HG02884 (cell line): Measurements from ENCODE around the gene TGM4.
"Not testable (repeated sequence)": the region's sequence is repeated elsewhere in the genome, so short reads cannot be mapped to it uniquely, and the experiment has no call there.

ENCODE experiments used
- ATAC-seq: cut with Tn5 transposase; IDR thresholded peaks from one replicate; pipeline ENCODE4 v1.9.1; 2021; ENCODE audit warnings: mild to moderate bottlenecking, moderate library complexity; ENCODE audit not compliant: unreplicated experiment

Gene TGM4

DNA sequence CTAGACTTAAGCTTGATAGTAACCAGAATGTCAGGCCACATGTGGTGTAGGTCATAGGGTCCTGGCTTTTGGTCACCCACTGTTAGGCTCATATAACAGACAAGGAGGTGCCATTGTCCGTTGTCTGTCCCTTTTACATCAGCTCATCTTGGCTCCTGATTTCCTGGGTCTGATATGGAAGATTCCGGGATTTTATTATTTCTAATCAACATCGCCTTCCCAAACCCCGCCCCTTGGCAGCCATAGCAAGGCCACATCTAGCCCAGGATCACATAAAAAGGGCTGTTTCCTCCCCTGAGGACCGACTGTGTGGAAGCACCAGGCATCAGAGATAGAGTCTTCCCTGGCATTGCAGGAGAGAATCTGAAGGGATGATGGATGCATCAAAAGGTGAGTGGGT, at the start of gene TGM4:
TSS of gene TGM4 (plus strand) at position 301 of the 400 bp plus-strand sequence. CDS start at position 372, 71 bp downstream.
- no peak for ATAC-seq

- no peak for ATAC-seq
Observed at GRCh38 chr3:44825264-44825925, 49.0 kb upstream of the TGM4 start.

DNA sequence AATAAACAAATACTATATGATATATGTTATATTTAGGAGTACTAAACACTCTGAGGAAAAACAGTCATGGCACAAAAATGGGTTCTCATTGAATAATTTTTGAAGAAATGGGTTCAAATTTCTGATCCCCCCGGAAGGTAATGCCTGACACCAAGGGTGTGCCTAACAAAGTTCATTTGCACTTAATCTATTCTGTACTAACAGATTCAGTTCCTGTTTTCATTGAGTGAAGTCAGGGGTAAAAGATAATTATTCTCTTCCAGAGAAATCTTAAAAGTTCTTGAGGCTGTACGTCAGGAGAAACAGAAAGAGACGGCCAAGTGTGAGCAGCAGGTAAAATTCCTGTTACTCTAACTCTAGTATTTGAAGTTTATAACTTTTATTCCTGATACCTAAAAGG, 47.2 kb upstream of the TGM4 start:
- no peak for ATAC-seq

GRCh38 chr3:44831232-44831631, 43.2 kb upstream of the TGM4 start:
- ATAC-seq: no peak

DNA sequence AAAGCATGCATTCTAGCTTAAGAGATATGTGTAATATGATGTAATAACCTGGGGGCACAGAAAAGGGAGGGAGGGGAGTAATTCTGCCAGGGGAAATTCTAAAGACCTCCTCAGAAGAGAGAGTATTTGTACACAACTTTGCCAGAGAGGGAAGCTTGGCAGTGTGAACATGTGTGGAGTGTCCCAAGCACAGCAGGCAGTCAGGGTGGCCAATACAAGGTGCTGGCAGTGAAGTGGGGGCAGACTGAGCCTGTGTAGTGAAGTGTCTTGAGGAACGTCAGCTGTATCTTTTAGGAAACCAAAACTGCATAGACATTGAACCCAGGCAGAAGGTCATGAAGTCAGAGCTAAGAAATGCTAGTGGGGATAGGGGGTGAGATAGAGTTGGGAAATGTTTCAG, 42.4 kb upstream of the TGM4 start:
- no peak for ATAC-seq

DNA sequence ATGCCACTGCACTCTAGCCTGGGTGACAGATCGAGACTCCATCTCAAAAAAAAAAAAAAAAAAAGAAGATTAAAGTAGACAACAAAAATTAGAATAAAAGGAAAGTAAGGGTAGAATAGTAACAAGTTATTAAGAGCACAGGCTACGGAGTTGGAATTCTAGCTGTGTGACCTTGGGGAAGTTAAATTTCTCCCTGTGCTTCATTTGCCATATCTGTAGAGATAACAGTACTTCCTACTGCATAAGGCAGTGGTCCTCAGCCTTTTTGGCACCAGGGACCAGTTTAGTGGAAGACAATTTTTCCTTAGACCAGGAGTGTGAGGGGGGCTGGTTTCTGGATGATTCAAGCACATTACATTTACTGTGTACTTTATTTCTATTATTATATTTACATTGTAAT, 41.4 kb upstream of the TGM4 start:
- ATAC-seq: no peak

GRCh38 chr3:44833394-44833793, 41.0 kb upstream of the TGM4 start:
- no peak for ATAC-seq

DNA sequence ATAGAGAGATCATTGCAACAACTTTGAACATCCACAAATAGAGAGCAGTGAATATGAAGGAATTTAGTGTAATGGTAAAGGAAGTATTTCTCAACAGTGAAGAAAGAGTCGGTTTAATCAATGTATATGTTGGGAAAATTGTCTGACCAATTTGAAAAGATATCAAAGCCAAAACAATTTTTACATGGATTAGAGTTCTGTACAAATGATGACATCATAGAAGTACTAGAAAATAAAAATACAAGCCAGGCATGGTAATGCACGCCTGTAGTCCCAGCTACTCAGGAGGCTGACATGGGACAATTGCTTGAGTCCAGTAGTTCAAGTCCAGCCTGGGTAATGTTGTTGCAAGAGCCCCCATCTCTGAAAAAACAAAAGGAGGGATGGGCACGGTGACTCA, 38.7 kb upstream of the TGM4 start:
- ATAC-seq: no peak

DNA sequence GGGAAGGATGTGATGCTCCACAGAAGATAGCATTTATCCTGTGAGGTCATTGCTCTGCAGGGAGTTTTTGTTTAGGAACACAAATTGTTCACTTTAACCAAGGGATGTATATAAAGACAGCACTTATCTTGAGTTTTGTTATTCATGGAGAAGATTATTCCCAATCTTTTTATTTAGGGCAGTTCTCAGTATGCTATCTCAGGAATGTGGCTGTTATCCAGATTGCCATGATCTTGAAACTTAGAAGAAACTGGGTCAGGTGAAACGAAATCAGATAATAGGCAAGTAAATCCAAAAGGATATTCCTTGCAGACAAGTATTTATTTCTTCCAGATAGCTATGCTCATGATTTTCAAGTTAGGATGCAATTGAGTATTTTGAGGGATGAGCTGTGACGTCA, 32.0 kb upstream of the TGM4 start:
- ATAC-seq: no peak

DNA sequence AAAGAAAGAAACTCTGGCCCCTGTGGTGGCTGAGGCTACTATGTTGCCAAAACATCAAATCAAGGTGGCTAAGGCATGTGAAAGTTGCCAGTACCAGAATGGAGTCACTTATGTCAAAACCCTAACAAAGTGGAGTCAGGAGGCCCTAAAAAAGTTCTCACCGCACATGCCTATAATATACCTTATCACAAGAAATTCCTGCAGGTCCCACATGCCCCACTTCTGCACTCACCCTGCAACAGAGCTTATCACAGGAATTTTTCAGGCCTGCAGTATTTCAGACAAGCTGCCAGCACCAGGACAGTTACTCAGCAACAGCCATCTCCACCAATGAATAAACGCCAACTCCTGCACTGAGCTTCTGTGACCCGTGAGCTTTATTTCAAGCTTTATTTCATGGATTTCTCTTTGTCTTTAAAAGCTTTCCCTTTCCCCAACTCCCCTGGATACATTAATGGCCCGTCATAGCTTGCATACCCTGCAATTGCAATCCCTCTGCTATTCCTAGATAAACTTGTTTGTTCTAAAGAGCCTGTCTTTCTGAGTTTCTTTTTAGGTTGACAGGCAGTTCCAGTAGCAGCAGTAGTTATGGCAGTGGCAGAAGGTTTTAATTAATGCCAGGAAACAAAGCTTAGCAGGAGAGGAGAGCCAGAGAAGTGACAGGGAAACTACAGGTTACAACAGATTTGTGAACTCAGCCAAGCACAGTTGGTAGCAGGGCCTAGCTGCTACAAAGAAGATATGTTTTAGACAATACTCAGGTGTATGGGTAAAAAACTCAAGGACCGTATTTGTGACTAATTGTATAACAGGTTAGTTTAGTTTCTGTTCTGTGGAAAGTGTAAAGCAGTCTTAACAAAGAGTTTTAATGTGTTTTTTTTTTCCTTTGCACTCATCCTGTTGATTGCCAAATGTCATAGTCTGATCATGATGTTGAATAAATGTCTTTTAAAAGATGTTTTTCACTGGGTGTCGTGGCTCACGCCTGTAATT, 28.6 kb upstream of the TGM4 start:
- no peak for ATAC-seq

DNA sequence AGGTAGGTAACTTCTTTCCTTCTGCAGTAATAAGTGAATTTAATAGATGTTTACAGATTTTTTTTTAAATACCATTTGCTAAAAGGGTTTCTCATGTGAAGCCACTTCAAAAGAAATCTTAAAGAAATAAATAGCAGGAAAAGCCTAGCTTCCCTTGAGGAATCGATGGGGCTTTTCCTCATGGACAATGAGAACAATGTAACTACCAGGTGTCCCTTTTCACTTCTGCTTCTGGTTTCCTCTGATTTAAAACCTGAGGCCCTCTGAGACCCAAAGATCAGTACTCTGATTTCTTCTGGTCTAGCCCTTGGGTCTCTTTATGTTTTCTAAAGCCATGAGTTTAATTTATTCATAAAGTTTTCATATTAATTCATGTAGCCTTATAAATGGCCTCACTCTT, 25.8 kb upstream of the TGM4 start:
- ATAC-seq: no peak

DNA sequence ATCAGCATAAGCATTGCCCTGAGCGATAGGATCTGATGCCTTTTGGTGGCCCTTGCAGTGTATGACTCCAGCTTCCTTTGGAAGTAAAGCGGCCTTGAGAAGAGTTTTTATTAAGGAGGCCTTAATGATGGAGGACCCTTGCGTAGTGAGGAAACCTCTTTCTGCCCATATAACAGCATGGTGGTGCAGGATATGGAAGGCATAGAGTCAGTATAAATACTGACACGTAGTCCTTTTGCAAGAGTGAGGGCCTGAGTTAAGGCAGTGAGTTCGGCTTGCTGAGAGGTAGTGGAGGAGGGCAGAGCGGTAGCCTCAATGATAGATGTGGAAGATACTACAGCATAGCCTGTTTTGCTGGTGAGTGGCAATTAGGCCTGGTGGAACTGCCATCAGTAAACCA, 17.7 kb upstream of the TGM4 start:
- not testable (repeated sequence) for ATAC-seq

- ATAC-seq: no peak
Observed at GRCh38 chr3:44860117-44860516, 14.3 kb upstream of the TGM4 start.

- ATAC-seq: peak; percentile 93
Observed at GRCh38 chr3:44861412-44862225, 12.8 kb upstream of the TGM4 start, which contains the start of gene TMEM42. TSS of gene TMEM42 (plus strand) at chr3:44861912. CDS start at chr3:44861925, 13 bp downstream.

DNA sequence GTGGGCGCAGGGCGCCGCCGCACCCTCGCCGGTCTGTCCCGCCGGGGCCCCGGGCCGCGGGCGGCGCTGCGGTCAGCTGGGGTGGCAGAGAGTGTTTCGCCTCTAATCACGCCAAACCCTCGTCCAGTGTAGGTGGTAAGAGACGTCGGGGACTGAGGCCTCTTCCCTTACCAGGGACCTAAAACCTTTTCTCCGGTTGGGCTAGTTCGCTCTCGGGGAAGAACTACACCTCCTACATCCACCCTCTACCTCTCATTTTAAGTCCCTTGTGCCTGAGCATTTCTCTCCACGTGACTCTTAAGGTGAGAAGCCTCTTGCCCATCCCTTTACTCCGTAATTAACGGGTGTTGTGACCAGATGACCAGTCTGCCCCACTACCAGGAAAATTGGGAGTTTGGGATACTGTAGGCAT, 12.2 kb upstream of the TGM4 start:
- ATAC-seq: peak; percentile 28

- ATAC-seq: no peak
Observed at GRCh38 chr3:44865272-44866035, 9.0 kb upstream of the TGM4 start.

- ATAC-seq: no peak
Observed at GRCh38 chr3:44867421-44868111, 6.8 kb upstream of the TGM4 start.

GRCh38 chr3:44870375-44871061, 3.9 kb upstream of the TGM4 start:
- no peak for ATAC-seq

- ATAC-seq: no peak
Observed at GRCh38 chr3:44875596-44875995, 1.2 kb downstream of the TGM4 start.
